Fibroblast of upper back skin (primary cell): ENCODE results near the gene TMEM45B.
"Not testable (repeated sequence)": the region's sequence is repeated elsewhere in the genome, so short reads cannot be mapped to it uniquely, and the experiment has no call there.

Experiments used
- DNase-seq: peaks from one replicate; pipeline ENCODE4 v3.0.0-alpha.2; 2013

TMEM45B gene

GRCh38 chr11:129815596-129816461 lies at the start of gene TMEM45B:
TMEM45B (plus strand) TSS chr11:129815848; CDS start chr11:129852483, 36,635 bp downstream.
- DNase-seq = no peak

GRCh38 chr11:129766898-129767604 lies 48.6 kb upstream of the TMEM45B start:
- peak; percentile 22 for DNase-seq

- no peak for DNase-seq
Observed at GRCh38 chr11:129767827-129768226, 47.8 kb upstream of the TMEM45B start.

- no peak for DNase-seq
Observed at GRCh38 chr11:129768356-129768755, 47.3 kb upstream of the TMEM45B start.

GRCh38 chr11:129769059-129769458 lies 46.6 kb upstream of the TMEM45B start:
- DNase-seq = no peak

GRCh38 chr11:129770993-129771392 lies 44.7 kb upstream of the TMEM45B start:
- no peak for DNase-seq

GRCh38 chr11:129771456-129771855 lies 44.2 kb upstream of the TMEM45B start:
- DNase-seq = not testable (repeated sequence)

GRCh38 chr11:129778877-129779276 lies 36.8 kb upstream of the TMEM45B start:
- DNase-seq = no peak

- DNase-seq = no peak
Observed at GRCh38 chr11:129779342-129779741, 36.3 kb upstream of the TMEM45B start.

GRCh38 chr11:129785383-129786111 lies 30.1 kb upstream of the TMEM45B start:
- peak; percentile 8 for DNase-seq

- DNase-seq = not testable (repeated sequence)
Observed at GRCh38 chr11:129786112-129786416, 29.6 kb upstream of the TMEM45B start.

GRCh38 chr11:129787532-129788155 lies 28.0 kb upstream of the TMEM45B start:
- no peak for DNase-seq

GRCh38 chr11:129788278-129788677 lies 27.4 kb upstream of the TMEM45B start:
- no peak for DNase-seq

GRCh38 chr11:129790106-129790505 lies 25.5 kb upstream of the TMEM45B start:
- DNase-seq = no peak

GRCh38 chr11:129791515-129791914 lies 24.1 kb upstream of the TMEM45B start:
- DNase-seq = no peak

- no peak for DNase-seq
Observed at GRCh38 chr11:129792663-129793062, 23.0 kb upstream of the TMEM45B start.

- DNase-seq = no peak
Observed at GRCh38 chr11:129795089-129795488, 20.6 kb upstream of the TMEM45B start.

- no peak for DNase-seq
Observed at GRCh38 chr11:129798212-129798611, 17.4 kb upstream of the TMEM45B start.

GRCh38 chr11:129800162-129800561 lies 15.5 kb upstream of the TMEM45B start:
- not testable (repeated sequence) for DNase-seq

- no peak for DNase-seq
Observed at GRCh38 chr11:129800655-129801054, 15.0 kb upstream of the TMEM45B start.

- no peak for DNase-seq
Observed at GRCh38 chr11:129803533-129803932, 12.1 kb upstream of the TMEM45B start.

GRCh38 chr11:129804012-129804411 lies 11.6 kb upstream of the TMEM45B start:
- no peak for DNase-seq

GRCh38 chr11:129808241-129808640 lies 7.4 kb upstream of the TMEM45B start:
- not testable (repeated sequence) for DNase-seq
